C4-2B (cell line): Measurements from ENCODE around the gene SLC2A14.

Source experiments
- CTCF ChIP-seq: fragments of 450-650 bp; conservative IDR thresholded peaks from 2 replicates; pipeline ENCODE4 v1.5.1; 2017; ENCODE audit warnings: mild to moderate bottlenecking
- ZFX ChIP-seq: fragments of 450-650 bp; IDR thresholded peaks from 2 replicates; pipeline ENCODE4 v1.6.1; 2017

GRCh38 chr12:7788294-7788660 lies 84.4 kb downstream of the SLC2A14 start:
- TF ChIP-seq CTCF (no peak), ZFX (no peak)
